Naive thymus-derived CD4-positive, alpha-beta T cell (primary cell): ENCODE results near the gene CCDC102A. TPM values are rescaled to one million over a fixed set of nuclear protein-coding genes. Genes with fewer than 3 reads are reported as not detected.
A peak's percentile ranks its signal among the peaks of the same experiment; 100 is the strongest.

ENCODE experiments used
- ATAC-seq: fragments of 150-1000 bp; cut with Tn5 transposase; 2 replicates; pipeline ENCODE4 v1.10.0; 2021; ENCODE audit warnings: mild to moderate bottlenecking, moderate library complexity
- CTCF ChIA-PET: fragments of 350-600 bp; sonication (Branson Sonifier 250); formaldehyde crosslinking; loops from one replicate; lab custom pipeline; 2021; ENCODE audit warnings: antibody characterized with exemption; lab: Charles Lee
- POLR2A ChIA-PET: fragments of 350-600 bp; sonication (Branson Sonifier 250); formaldehyde crosslinking; loops from one replicate; lab custom pipeline; 2021; ENCODE audit warnings: antibody characterized with exemption, inconsistent platforms; lab: Charles Lee
- DNase-seq, 9 donors: peaks; one replicate each; pipeline versions ENCODE4 v3.0.0 to v3.0.0-alpha.2; 2020 to 2022; ENCODE audit warnings: mixed read lengths in 1 of 9
- H3K27ac ChIP-seq: one replicate; pipeline ENCODE4 v1.7.0; 2013; ENCODE audit warnings: mild to moderate bottlenecking, low read depth, low read length, moderate library complexity
- H3K27me3 ChIP-seq, 2 donors: one replicate each; pipeline ENCODE4 v1.7.0; 2013; ENCODE audit warnings: low read length in 2 of 2, mild to moderate bottlenecking in 2 of 2, moderate library complexity in 2 of 2; ENCODE audit not compliant: control insufficient read depth in 2 of 2, insufficient read depth in 2 of 2
- H3K36me3 ChIP-seq, 3 experiments: 1 replicate in 2 of 3; 2 replicates in 1 of 3; pipeline ENCODE4 v1.7.0; 2013; ENCODE audit warnings: low read length in 3 of 3, mild to moderate bottlenecking in 3 of 3, moderate library complexity in 1 of 3; ENCODE audit not compliant: insufficient read depth in 3 of 3, control insufficient read depth in 2 of 3
- H3K4me1 ChIP-seq, 2 donors: one replicate each; pipeline ENCODE4 v1.7.0; 2013; ENCODE audit warnings: low read length in 2 of 2, mild to moderate bottlenecking in 2 of 2, moderate library complexity in 1 of 2; ENCODE audit not compliant: control insufficient read depth in 2 of 2, insufficient read depth in 2 of 2
- H3K4me3 ChIP-seq: 2 replicates; pipeline ENCODE4 v1.7.0; 2013; ENCODE audit warnings: mild to moderate bottlenecking, low read length
- H3K9me3 ChIP-seq, 3 experiments: 1 replicate in 2 of 3; 2 replicates in 1 of 3; pipeline ENCODE4 v1.7.0; 2013; ENCODE audit warnings: low read length in 3 of 3; ENCODE audit not compliant: control insufficient read depth in 2 of 3
- H3K27ac Mint-ChIP-seq, 9 donors: one replicate each; pipeline ENCODE4 v1.8.0; 2020 to 2022; ENCODE audit warnings: mixed read lengths in 9 of 9, mild to moderate bottlenecking in 8 of 9, moderate library complexity in 5 of 9, inconsistent platforms in 2 of 9
- H3K27me3 Mint-ChIP-seq, 5 donors: one replicate each; pipeline ENCODE4 v1.8.0; 2021 to 2022; ENCODE audit warnings: mixed read lengths in 5 of 5, mild to moderate bottlenecking in 1 of 5
- H3K36me3 Mint-ChIP-seq, 5 donors: one replicate each; pipeline ENCODE4 v1.8.0; 2020 to 2022; ENCODE audit warnings: mixed read lengths in 5 of 5, mild to moderate bottlenecking in 3 of 5, inconsistent platforms in 1 of 5
- H3K4me1 Mint-ChIP-seq, 7 donors: one replicate each; pipeline ENCODE4 v1.8.0; 2020 to 2022; ENCODE audit warnings: mixed read lengths in 7 of 7, mild to moderate bottlenecking in 3 of 7, inconsistent platforms in 1 of 7
- H3K4me3 Mint-ChIP-seq, 10 donors: one replicate each; pipeline ENCODE4 v1.8.0; 2020 to 2022; ENCODE audit warnings: mild to moderate bottlenecking in 10 of 10, mixed read lengths in 10 of 10, moderate library complexity in 6 of 10, inconsistent platforms in 2 of 10
- H3K9me3 Mint-ChIP-seq, 11 donors: one replicate each; pipeline ENCODE4 v1.8.0; 2020 to 2022; ENCODE audit warnings: mixed read lengths in 11 of 11, mild to moderate bottlenecking in 4 of 11, inconsistent platforms in 1 of 11, moderate library complexity in 1 of 11
- intact Hi-C, 2 donors: fragments of 100-400 bp; cut with micrococcal nuclease; formaldehyde crosslinking; loops; one replicate each; pipeline ENCODE4 v1.15.1; 2023
- polyA plus RNA-seq, 2 donors: library from polyadenylated mRNA; unstranded; fragments of 300-500 nt; fragmentation: Illumina TruSeq; gene quantifications; one replicate each; pipeline ENCODE4 v1.2.3, GENCODE V29; 2021
- total RNA-seq, 6 experiments: library from RNA in 5 of 6; stranded (reverse) in 5 of 6; gene quantifications; 1 replicate in 5 of 6; 2 replicates in 1 of 6; pipeline ENCODE4 v1.2.3 and lab custom pipeline; 2021 to 2026

The CCDC102A gene
- total and polyA plus RNA-seq, 7 experiments from 2014 or later, result 3.0 to 12.7 (median 7.1) TPM

- ChIA-PET CTCF (interaction anchor here (0.6 to 2.4 kb wide), 6 partner anchors 15 to 184 kb away, joined by 3 to 12 read pairs (median 4); partner anchors contain the start of gene CCDC102A), POLR2A (interaction anchor here (0.7 to 1.9 kb wide), 5 partner anchors 16 to 206 kb away, joined by 3 to 9 read pairs (median 5); partner anchors contain the start of genes CCDC102A, CIAPIN1, COQ9 and POLR2C)
- Histone ChIP-seq H3K4me3 (peak overlapping the region; percentile 44), H3K27ac (peak overlapping the region; percentile 26), H3K27me3 (no peaks in the 10 kb centered on the region), H3K9me3 (no peaks in the 10 kb centered on the region), H3K36me3 (no peaks in the 10 kb centered on the region), H3K4me1 (peaks cover 9 to 17% of the 10 kb centered on the region in 2 donors)
- ATAC-seq (no peak), DNase-seq (no peak)
- H3K36me3 Mint-ChIP-seq, result no peaks in the 10 kb centered on the region
- no peaks in the 10 kb centered on the region for H3K9me3 Mint-ChIP-seq
- H3K27ac Mint-ChIP-seq, result peak overlapping the region in 8 of 9 donors; percentile 36 to 67 (median 51)
- peaks cover 11 to 30% (median 19%) of the 10 kb centered on the region in 7 donors for H3K4me1 Mint-ChIP-seq
- H3K4me3 Mint-ChIP-seq, result peak overlapping the region; percentile 64 to 97 (median 78)
- intact Hi-C loops, result loop anchor here (1.0 kb wide), 6 partner anchors 11 to 203 kb away; partner anchors contain the start of genes CCDC102A (in 2 of the 2), CIAPIN1 (in 1 of the 2), COQ9 (in 1 of the 2) and PLLP (in 1 of the 2)
- H3K27me3 Mint-ChIP-seq, result peaks cover 0 to 25% (median 0%) of the 10 kb centered on the region in 5 donors
These were observed 49.2 kb downstream of the CCDC102A start for GRCh38 chr16:57486858-57487834.

GRCh38 chr16:57485916-57486857 is 50.2 kb downstream of the CCDC102A start, which contains the start of gene DOK4:
DOK4 (minus strand) TSS chr16:57486493; CDS start chr16:57479507, 6,986 bp downstream.
- Histone ChIP-seq H3K27me3 (no peaks in the 10 kb centered on the region), H3K4me3 (peak within 1 kb of the TSS; percentile 59), H3K36me3 (no peaks in the 10 kb centered on the region), H3K9me3 (no peaks in the 10 kb centered on the region), H3K4me1 (peaks cover 9 to 17% of the 10 kb centered on the region in 2 donors), H3K27ac (peak within 1 kb of the TSS; percentile 64)
- ChIA-PET CTCF (interaction anchor here (0.5 to 2.7 kb wide), 7 partner anchors 9 to 67 kb away, joined by 3 to 12 read pairs (median 4); partner anchors contain the start of gene CCDC102A), POLR2A (interaction anchor here (0.6 to 1.9 kb wide), 6 partner anchors 13 to 207 kb away, joined by 3 to 9 read pairs (median 6); partner anchors contain the start of genes CCDC102A, CIAPIN1, COQ9 and POLR2C)
- H3K27ac Mint-ChIP-seq, result peak within 1 kb of the TSS in 8 of 9 donors; percentile 36 to 86 (median 54)
- intact Hi-C loops, result loop anchor here (1.0 kb wide), 6 partner anchors 10 to 202 kb away; partner anchors contain the start of genes CCDC102A (in 2 of the 2), CIAPIN1 (in 1 of the 2), COQ9 (in 1 of the 2) and PLLP (in 1 of the 2)
- no peaks in the 10 kb centered on the region for H3K36me3 Mint-ChIP-seq
- no peaks in the 10 kb centered on the region for H3K9me3 Mint-ChIP-seq
- ATAC-seq (peak; percentile 97), DNase-seq (peak; percentile 47 to 87 (median 65))
- peaks cover 0 to 19% (median 0%) of the 10 kb centered on the region in 5 donors for H3K27me3 Mint-ChIP-seq
- peaks cover 11 to 30% (median 19%) of the 10 kb centered on the region in 7 donors for H3K4me1 Mint-ChIP-seq
- peak within 1 kb of the TSS; percentile 82 to 97 (median 87) for H3K4me3 Mint-ChIP-seq

GRCh38 chr16:57485091-57485915 is 51.1 kb downstream of the CCDC102A start:
- no peaks in the 10 kb centered on the region for H3K9me3 Mint-ChIP-seq
- no peak for ATAC-seq
- peaks cover 9 to 17% of the 10 kb centered on the region in 2 donors for H3K4me1 ChIP-seq
- H3K4me3 ChIP-seq, result peak overlapping the region; percentile 59
- peak overlapping the region; percentile 64 for H3K27ac ChIP-seq
- no peaks in the 10 kb centered on the region for H3K36me3 ChIP-seq
- H3K27me3 ChIP-seq, result no peaks in the 10 kb centered on the region
- H3K9me3 ChIP-seq, result no peaks in the 10 kb centered on the region
- no peaks in the 10 kb centered on the region for H3K36me3 Mint-ChIP-seq
- H3K27ac Mint-ChIP-seq, result peak overlapping the region in 6 of 9 donors; percentile 33 to 79 (median 38)
- intact Hi-C loops, result no loop called here
- ChIA-PET CTCF (interaction anchor here (0.8 to 2.7 kb wide), 4 partner anchors 9 to 52 kb away, joined by 3 to 12 read pairs (median 5); partner anchors contain the start of gene CCDC102A), POLR2A (interaction anchor here (1.5 to 1.9 kb wide), 2 partner anchors 23 to 51 kb away, joined by 7 to 9 read pairs; partner anchors contain the start of genes CCDC102A and POLR2C)
- H3K4me3 Mint-ChIP-seq, result peak overlapping the region; percentile 82 to 97 (median 87)
- peaks cover 11 to 30% (median 19%) of the 10 kb centered on the region in 7 donors for H3K4me1 Mint-ChIP-seq
- peaks cover 0 to 16% (median 0%) of the 10 kb centered on the region in 5 donors for H3K27me3 Mint-ChIP-seq
- no peak for DNase-seq

GRCh38 chr16:57484515-57485005 is 51.8 kb downstream of the CCDC102A start:
- Mint-ChIP-seq H3K27me3 (peaks cover 0 to 15% (median 0%) of the 10 kb centered on the region in 5 donors), H3K4me3 (peak overlapping the region in 7 of 10 donors; percentile 10 to 97 (median 89)), H3K27ac (peak overlapping the region in 1 of 9 donors; percentile 56), H3K4me1 (peaks cover 11 to 31% (median 21%) of the 10 kb centered on the region in 7 donors), H3K36me3 (no peaks in the 10 kb centered on the region), H3K9me3 (no peaks in the 10 kb centered on the region)
- DNase-seq (no peak), ATAC-seq (no peak)
- Histone ChIP-seq H3K9me3 (no peaks in the 10 kb centered on the region), H3K4me3 (no peak overlapping the region), H3K27ac (no peak overlapping the region), H3K27me3 (no peaks in the 10 kb centered on the region), H3K36me3 (no peaks in the 10 kb centered on the region), H3K4me1 (peaks cover 9 to 17% of the 10 kb centered on the region in 2 donors)
- ChIA-PET POLR2A (no interaction called here), CTCF (interaction anchor here (0.8 to 2.7 kb wide), 2 partner anchors 10 to 36 kb away, joined by 3 to 7 read pairs; no protein-coding TSS in a partner anchor)
- intact Hi-C loops, result no loop called here
